Prostate gland (tissue), 2 donors: ENCODE data around the gene SEPTIN7. TPM values are rescaled to one million over a fixed set of nuclear protein-coding genes. Genes with fewer than 3 reads are reported as not detected.
A peak's percentile ranks its signal among the peaks of the same experiment; 100 is the strongest.

Source experiments
- DNase-seq: peaks from one replicate; pipeline ENCODE4 v3.0.0-alpha.2; 2019; ENCODE audit warnings: low spot score
- H3K27ac ChIP-seq, 2 donors: fragments of 200-600 bp; sonication (generic); 2 replicates each; pipeline ENCODE4 v1.5.1; 2017 to 2019
- H3K27me3 ChIP-seq: fragments of 200-600 bp; sonication (generic); replicated peaks from 2 replicates; pipeline ENCODE4 v1.5.1; 2019; ENCODE audit not compliant: insufficient read depth
- H3K36me3 ChIP-seq, 2 donors: fragments of 200-600 bp; sonication (generic); 1 replicate in 1 of 2; 2 replicates in 1 of 2; pipeline versions ENCODE4 v1.5.1 to v1.8.1; 2017 to 2019
- H3K4me1 ChIP-seq: fragments of 200-600 bp; sonication (generic); replicated peaks from 2 replicates; pipeline ENCODE4 v1.5.1; 2019
- H3K4me3 ChIP-seq, 2 donors: fragments of 200-600 bp; sonication (generic); 2 replicates each; pipeline ENCODE4 v1.5.1; 2017 to 2019
- H3K9me3 ChIP-seq: fragments of 200-600 bp; sonication (generic); 2 replicates; pipeline ENCODE4 v1.5.1; 2017
- CTCF ChIP-seq, 4 experiments: fragments of 200-600 bp in 2 of 4; fragments of 450-650 bp in 2 of 4; sonication (generic) in 2 of 4; IDR thresholded peaks; 1 replicate in 3 of 4; 2 replicates in 1 of 4; pipeline ENCODE4 v1.5.1; 2016 to 2019; ENCODE audit warnings: antibody characterized with exemption in 4 of 4, mild to moderate bottlenecking in 2 of 4, moderate library complexity in 2 of 4
- POLR2A ChIP-seq: fragments of 450-650 bp; IDR thresholded peaks from one replicate; pipeline ENCODE4 v1.6.1; 2016; ENCODE audit warnings: antibody characterized with exemption, mild to moderate bottlenecking
- POLR2AphosphoS5 ChIP-seq: sonication (generic); formaldehyde crosslinking; IDR thresholded peaks from one replicate; pipeline ENCODE4 v1.6.1; 2017; ENCODE audit warnings: antibody characterized with exemption
- WGBS: methylation state at CpG from one replicate; pipeline ENCODE4 v1.1.5; 2018; 5-methylcytosine and 5-hydroxymethylcytosine counted together
- intact Hi-C: fragments of 100-400 bp; cut with DNase I; formaldehyde crosslinking; loops from one replicate; pipeline ENCODE4 v1.14.2; 2022
- total RNA-seq, 2 donors: library from RNA; depleted of rRNA; stranded (reverse); fragments of >200 nt; gene quantifications; one replicate each; pipeline ENCODE4 v1.1.0, GENCODE V29; 2016

SEPTIN7 gene
- total RNA-seq, 2 donors from 2014 or later = 135 to 136 TPM

GRCh38 chr7:35797311-35797710 is 3.5 kb upstream of the SEPTIN7 start:
- DNase-seq = no peak
- Histone ChIP-seq H3K27ac (no peak overlapping the region), H3K27me3 (no peaks in the 10 kb centered on the region)

GRCh38 chr7:35799846-35800717 is 775 bp upstream of the SEPTIN7 start:
- intact Hi-C loops = loop anchor here (2.0 to 5.0 kb wide), 3 partner anchors 89 to 352 kb away; partner anchors contain the start of genes EEPD1 and HERPUD2
- no peaks in the 10 kb centered on the region for H3K9me3 ChIP-seq

More at GRCh38 chr7:35797311-35797710, 3.5 kb upstream of the SEPTIN7 start:
- 90% methylated on average over 5 of the region's 5 CpGs for WGBS
- intact Hi-C loops = no loop called here
- Histone ChIP-seq H3K36me3 (no peaks in the 10 kb centered on the region), H3K4me1 (no peaks in the 10 kb centered on the region), H3K4me3 (no peak overlapping the region), H3K9me3 (no peaks in the 10 kb centered on the region)
- TF ChIP-seq POLR2AphosphoS5 = no peak
- no peak for TF ChIP-seq POLR2A
- no peak for TF ChIP-seq CTCF (IDR thresholded peaks at IDR 0.05)

GRCh38 chr7:35801392-35802101 is 690 bp downstream of the SEPTIN7 start:
- intact Hi-C loops = loop anchor here (2.0 to 5.0 kb wide), 3 partner anchors 91 to 351 kb away; partner anchors contain the start of genes EEPD1 and HERPUD2
- Histone ChIP-seq H3K4me1 (no peaks in the 10 kb centered on the region), H3K36me3 (no peaks in the 10 kb centered on the region), H3K9me3 (no peaks in the 10 kb centered on the region), H3K27me3 (no peaks in the 10 kb centered on the region), H3K4me3 (peak overlapping the region; percentile 56 to 90), H3K27ac (peak overlapping the region; percentile 89 to 96)
- WGBS = under 1% methylated on average over 59 of the region's 70 CpGs
- DNase-seq = peak; percentile 60
- peak; percentile 30 to 50 (median 43) for TF ChIP-seq CTCF (IDR thresholded peaks at IDR 0.05)
- TF ChIP-seq POLR2AphosphoS5 = no peak
- no peak for TF ChIP-seq POLR2A

More at GRCh38 chr7:35799846-35800717, 775 bp upstream of the SEPTIN7 start:
- TF ChIP-seq POLR2AphosphoS5 = no peak
- no peak for TF ChIP-seq POLR2A
- TF ChIP-seq CTCF (IDR thresholded peaks at IDR 0.05) = peak in 1 of 4 experiments; percentile 2
- WGBS = 2% methylated on average over 37 of the region's 37 CpGs
- no peaks in the 10 kb centered on the region for H3K4me1 ChIP-seq
- peak overlapping the region; percentile 89 to 96 for H3K27ac ChIP-seq
- peak overlapping the region; percentile 56 to 90 for H3K4me3 ChIP-seq
- no peaks in the 10 kb centered on the region for H3K27me3 ChIP-seq
- peak; percentile 77 for DNase-seq
- H3K36me3 ChIP-seq = no peaks in the 10 kb centered on the region

GRCh38 chr7:35802102-35802466 is 1.2 kb downstream of the SEPTIN7 start:
- peak overlapping the region; percentile 89 to 96 for H3K27ac ChIP-seq
- no peaks in the 10 kb centered on the region for H3K36me3 ChIP-seq
- peaks cover 3% of the 10 kb centered on the region for H3K4me1 ChIP-seq
- DNase-seq = no peak
- H3K4me3 ChIP-seq = peak overlapping the region; percentile 56 to 90
- TF ChIP-seq POLR2A (no peak), POLR2AphosphoS5 (no peak), CTCF (IDR thresholded peaks at IDR 0.05) (no peak)
- WGBS = 0% methylated on average over 4 of the region's 4 CpGs
- no peaks in the 10 kb centered on the region for H3K9me3 ChIP-seq
- intact Hi-C loops = loop anchor here (5.0 kb wide), 1 partner anchor 350 kb away; the partner anchor contains the start of gene EEPD1
- no peaks in the 10 kb centered on the region for H3K27me3 ChIP-seq
